Measurements from ENCODE around the gene ARL5A.

- TF ChIP-seq, protein P1, sequence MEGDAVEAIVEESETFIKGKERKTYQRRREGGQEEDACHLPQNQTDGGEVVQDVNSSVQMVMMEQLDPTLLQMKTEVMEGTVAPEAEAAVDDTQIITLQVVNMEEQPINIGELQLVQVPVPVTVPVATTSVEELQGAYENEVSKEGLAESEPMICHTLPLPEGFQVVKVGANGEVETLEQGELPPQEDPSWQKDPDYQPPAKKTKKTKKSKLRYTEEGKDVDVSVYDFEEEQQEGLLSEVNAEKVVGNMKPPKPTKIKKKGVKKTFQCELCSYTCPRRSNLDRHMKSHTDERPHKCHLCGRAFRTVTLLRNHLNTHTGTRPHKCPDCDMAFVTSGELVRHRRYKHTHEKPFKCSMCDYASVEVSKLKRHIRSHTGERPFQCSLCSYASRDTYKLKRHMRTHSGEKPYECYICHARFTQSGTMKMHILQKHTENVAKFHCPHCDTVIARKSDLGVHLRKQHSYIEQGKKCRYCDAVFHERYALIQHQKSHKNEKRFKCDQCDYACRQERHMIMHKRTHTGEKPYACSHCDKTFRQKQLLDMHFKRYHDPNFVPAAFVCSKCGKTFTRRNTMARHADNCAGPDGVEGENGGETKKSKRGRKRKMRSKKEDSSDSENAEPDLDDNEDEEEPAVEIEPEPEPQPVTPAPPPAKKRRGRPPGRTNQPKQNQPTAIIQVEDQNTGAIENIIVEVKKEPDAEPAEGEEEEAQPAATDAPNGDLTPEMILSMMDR (IDR thresholded peaks at IDR 0.05) = no peak
- TF ChIP-seq POLR2A (IDR thresholded peaks at IDR 0.05) = no peak
- TF ChIP-seq EP300 (IDR thresholded peaks at IDR 0.05) = no peak
These were observed 1.5 kb downstream of the ARL5A start for GRCh38 chr2:151826737-151827157.

Data from ovary (tissue), 3 donors.